Upper lobe of left lung (tissue), 6 donors: ENCODE data around the gene KIF25. TPM values are rescaled to one million over a fixed set of nuclear protein-coding genes. Genes with fewer than 3 reads are reported as not detected.

Source experiments
- ATAC-seq, 2 donors: fragments of 200-7000 bp; cut with Tn5 transposase; one replicate each; pipeline ENCODE4 v1.9.1; 2022; ENCODE audit warnings: mild to moderate bottlenecking in 2 of 2, moderate library complexity in 2 of 2; ENCODE audit not compliant: low FRiP score in 2 of 2
- DNase-seq, 2 donors: peaks; one replicate each; pipeline ENCODE4 v3.0.0-alpha.2; 2019 to 2020
- H3K27ac ChIP-seq, 4 donors: fragments of 200-600 bp; sonication (generic); one replicate each; pipeline ENCODE4 v1.5.1; 2016 to 2019
- H3K27me3 ChIP-seq, 4 donors: fragments of 200-600 bp; sonication (generic); one replicate each; pipeline ENCODE4 v1.5.1; 2017 to 2019
- H3K36me3 ChIP-seq, 4 donors: fragments of 200-600 bp; sonication (generic); one replicate each; pipeline ENCODE4 v1.5.1; 2016 to 2019
- H3K4me1 ChIP-seq, 4 donors: fragments of 200-600 bp; sonication (generic); one replicate each; pipeline ENCODE4 v1.5.1; 2018 to 2019
- H3K4me3 ChIP-seq, 4 donors: fragments of 200-600 bp; sonication (generic); one replicate each; pipeline ENCODE4 v1.5.1; 2017 to 2019; ENCODE audit warnings: mild to moderate bottlenecking in 2 of 4, moderate library complexity in 1 of 4
- H3K9me3 ChIP-seq, 4 donors: fragments of 200-600 bp; sonication (generic); one replicate each; pipeline ENCODE4 v1.5.1; 2018 to 2019
- EP300 ChIP-seq, 4 donors: sonication (generic); formaldehyde crosslinking; IDR thresholded peaks; one replicate each; pipeline ENCODE4 v1.5.1; 2017; ENCODE audit warnings: antibody characterized with exemption in 4 of 4, control low read depth in 2 of 4
- POLR2A ChIP-seq, 4 donors: fragments of 450-650 bp; IDR thresholded peaks; one replicate each; pipeline ENCODE4 v1.5.1; 2016 to 2017; ENCODE audit warnings: antibody characterized with exemption in 4 of 4, mild to moderate bottlenecking in 2 of 4
- POLR2AphosphoS5 ChIP-seq, 2 donors: sonication (generic); formaldehyde crosslinking; IDR thresholded peaks; one replicate each; pipeline ENCODE4 v1.5.1; 2017; ENCODE audit warnings: antibody characterized with exemption in 2 of 2
- WGBS, 2 donors: methylation state at CpG; one replicate each; pipeline ENCODE4 v1.1.5; 2017 to 2018; 5-methylcytosine and 5-hydroxymethylcytosine counted together
- total RNA-seq, 6 donors: library from RNA; depleted of rRNA in 4 of 6; stranded (reverse); fragments of >200 nt in 4 of 6; gene quantifications; one replicate each; pipeline versions ENCODE4 v1.1.0 to v1.2.1, GENCODE V29; 2016 to 2021
- TF ChIP-seq, protein P1 (sequence below), 6 experiments: fragments of 450-650 bp in 4 of 6; fragments of 200-600 bp in 2 of 6; sonication (generic) in 2 of 6; IDR thresholded peaks; one replicate each; pipeline ENCODE4 v1.5.1; 2016 to 2019; ENCODE audit warnings: antibody characterized with exemption in 6 of 6
- donor health status: DM: no; HTN: no; CAD: no; lungs with moderate emphysema.
- donor health status: DM: no; HTN: yes; CAD: no; lungs with severe emphysema.

Gene KIF25
- total RNA-seq, 6 donors from 2014 or later, result 0.17 to 0.54 (median 0.30) TPM; not detected in 3

DNA sequence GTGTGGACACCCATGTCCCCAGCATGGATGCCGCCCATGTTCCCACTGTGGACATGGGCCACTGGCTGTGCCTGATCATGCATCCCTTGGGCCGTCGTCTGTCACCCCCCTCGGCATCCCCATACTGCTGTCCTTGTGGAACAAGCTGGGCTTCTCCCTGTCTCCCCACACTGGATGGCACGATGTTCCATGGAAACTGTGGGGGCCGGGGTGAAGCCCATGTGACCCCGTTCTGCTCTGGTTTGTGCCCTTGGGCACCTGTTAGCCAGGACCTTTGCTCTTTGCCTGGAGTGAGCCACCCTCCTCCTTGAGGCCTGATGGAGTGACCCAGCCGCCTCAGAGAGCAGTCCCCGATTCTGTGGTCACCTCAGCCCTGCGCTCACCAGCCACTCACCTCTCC, 89.1 kb downstream of the KIF25 start:
- peaks cover 0 to 11% (median 1%) of the 10 kb centered on the region in 4 donors for H3K4me1 ChIP-seq
- no peaks in the 10 kb centered on the region for H3K27me3 ChIP-seq
- H3K9me3 ChIP-seq, result no peaks in the 10 kb centered on the region
- DNase-seq, result no peak
- H3K27ac ChIP-seq, result no peak overlapping the region
- no peak overlapping the region for H3K4me3 ChIP-seq
- H3K36me3 ChIP-seq, result no peaks in the 10 kb centered on the region
- no peak for ATAC-seq
- TF ChIP-seq POLR2A (IDR thresholded peaks at IDR 0.05) (no peak), EP300 (IDR thresholded peaks at IDR 0.05) (no peak), POLR2AphosphoS5 (IDR thresholded peaks at IDR 0.05) (no peak)
- TF ChIP-seq, protein P1, sequence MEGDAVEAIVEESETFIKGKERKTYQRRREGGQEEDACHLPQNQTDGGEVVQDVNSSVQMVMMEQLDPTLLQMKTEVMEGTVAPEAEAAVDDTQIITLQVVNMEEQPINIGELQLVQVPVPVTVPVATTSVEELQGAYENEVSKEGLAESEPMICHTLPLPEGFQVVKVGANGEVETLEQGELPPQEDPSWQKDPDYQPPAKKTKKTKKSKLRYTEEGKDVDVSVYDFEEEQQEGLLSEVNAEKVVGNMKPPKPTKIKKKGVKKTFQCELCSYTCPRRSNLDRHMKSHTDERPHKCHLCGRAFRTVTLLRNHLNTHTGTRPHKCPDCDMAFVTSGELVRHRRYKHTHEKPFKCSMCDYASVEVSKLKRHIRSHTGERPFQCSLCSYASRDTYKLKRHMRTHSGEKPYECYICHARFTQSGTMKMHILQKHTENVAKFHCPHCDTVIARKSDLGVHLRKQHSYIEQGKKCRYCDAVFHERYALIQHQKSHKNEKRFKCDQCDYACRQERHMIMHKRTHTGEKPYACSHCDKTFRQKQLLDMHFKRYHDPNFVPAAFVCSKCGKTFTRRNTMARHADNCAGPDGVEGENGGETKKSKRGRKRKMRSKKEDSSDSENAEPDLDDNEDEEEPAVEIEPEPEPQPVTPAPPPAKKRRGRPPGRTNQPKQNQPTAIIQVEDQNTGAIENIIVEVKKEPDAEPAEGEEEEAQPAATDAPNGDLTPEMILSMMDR (IDR thresholded peaks at IDR 0.05), result no peak
- WGBS, 2 donors, result 84 to 90% methylated on average over 5 to 9 of the region's 10 CpGs

DNA sequence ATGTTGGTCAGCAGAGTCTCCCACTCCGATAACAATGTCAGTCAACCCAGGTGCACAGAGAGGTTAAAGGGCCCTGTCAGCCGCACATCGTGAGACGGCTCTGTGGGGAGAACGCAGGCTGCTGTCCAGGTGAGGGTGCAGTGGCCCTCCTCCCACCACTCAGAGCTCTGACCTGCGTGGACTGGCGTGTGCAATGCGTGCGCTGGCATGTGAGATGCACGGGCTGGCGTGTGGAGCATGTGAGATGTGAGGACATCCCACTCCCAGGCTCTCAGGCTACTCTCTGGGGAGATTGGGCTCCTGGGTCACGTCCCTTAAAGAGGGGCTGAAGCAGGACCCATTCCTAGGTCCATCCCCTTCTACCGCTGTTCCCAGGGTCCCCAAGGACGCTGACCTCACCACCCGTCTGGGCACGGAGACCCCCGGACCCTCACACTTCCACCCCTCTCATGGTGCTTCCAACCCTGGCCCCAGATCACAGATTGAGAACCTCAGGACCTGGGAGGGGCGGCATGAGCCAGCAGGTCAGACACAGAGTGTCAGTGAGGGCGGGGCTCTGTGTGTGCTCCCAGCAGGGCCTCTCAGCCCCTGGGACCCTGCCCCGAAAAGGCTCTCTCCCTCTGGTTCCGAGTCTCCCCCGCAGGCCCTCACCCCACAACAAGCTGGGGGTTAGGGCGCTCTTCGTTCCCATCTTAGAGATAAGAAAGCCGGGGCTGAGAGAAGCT, 90.1 kb downstream of the KIF25 start:
- H3K27me3 ChIP-seq, result no peaks in the 10 kb centered on the region
- H3K9me3 ChIP-seq, result peaks cover 0 to 4% (median 3%) of the 10 kb centered on the region in 4 donors
- DNase-seq (peak in 1 of 2 donors; percentile 71), ATAC-seq (no peak)
- 88 to 90% methylated on average over 14 to 24 of the region's 25 CpGs for WGBS, 2 donors
- no peak overlapping the region for H3K4me3 ChIP-seq
- no peaks in the 10 kb centered on the region for H3K36me3 ChIP-seq
- no peak overlapping the region for H3K27ac ChIP-seq
- TF ChIP-seq, protein P1 (IDR thresholded peaks at IDR 0.05), result no peak
- no peak for TF ChIP-seq POLR2AphosphoS5 (IDR thresholded peaks at IDR 0.05)
- no peak for TF ChIP-seq EP300 (IDR thresholded peaks at IDR 0.05)
- no peak for TF ChIP-seq POLR2A (IDR thresholded peaks at IDR 0.05)
- H3K4me1 ChIP-seq, result peaks cover 0 to 11% (median 1%) of the 10 kb centered on the region in 4 donors

DNA sequence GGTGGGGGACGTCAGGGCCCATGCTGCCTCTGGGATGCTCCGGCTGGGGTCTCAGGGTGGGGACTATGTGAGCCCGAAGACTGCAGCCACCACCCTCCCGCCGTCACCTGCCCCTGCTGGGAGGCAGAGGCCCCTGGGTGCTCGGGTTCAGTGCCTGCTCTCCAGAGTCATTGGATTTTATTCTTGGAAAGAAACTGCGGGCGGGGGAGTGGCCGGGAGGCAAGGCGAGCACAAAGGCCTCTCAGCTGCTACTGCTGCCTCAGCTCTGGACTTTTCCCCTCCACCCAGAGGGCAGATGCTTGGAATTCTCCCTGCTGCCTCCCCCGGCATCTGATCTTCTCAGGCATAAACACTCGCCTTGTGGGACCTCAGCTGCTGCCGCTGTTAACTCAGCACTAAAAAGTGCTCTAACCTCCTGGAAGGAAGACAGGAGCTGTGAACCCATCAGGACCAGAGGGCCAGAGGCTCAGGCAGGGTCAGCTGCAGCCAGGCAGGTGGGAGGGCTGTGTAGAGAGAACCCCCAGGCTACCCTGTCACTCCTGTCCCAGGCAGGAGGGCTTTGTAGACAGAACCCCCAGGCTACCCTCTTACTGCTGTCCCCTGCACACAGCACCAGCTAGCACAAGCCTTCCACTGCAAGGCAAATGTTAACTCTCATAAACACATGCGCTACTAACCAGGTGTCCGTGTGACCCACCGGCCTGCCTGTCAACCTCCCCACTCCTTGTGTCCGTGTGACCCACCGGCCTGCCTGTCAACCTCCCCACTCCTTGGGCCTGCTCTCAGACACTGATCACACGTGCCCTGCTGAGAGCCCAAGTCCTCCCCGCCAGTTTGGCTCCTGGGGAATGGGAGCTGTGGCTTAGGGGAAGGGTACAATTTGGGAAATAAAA, 90.9 kb downstream of the KIF25 start:
- H3K27me3 ChIP-seq, result no peaks in the 10 kb centered on the region
- WGBS, 2 donors, result 65 to 69% methylated on average over 10 to 20 of the region's 20 CpGs
- ATAC-seq (peak in 1 of 2 donors; percentile 41), DNase-seq (peak in 1 of 2 donors; percentile 35)
- H3K27ac ChIP-seq, result no peak overlapping the region
- H3K36me3 ChIP-seq, result no peaks in the 10 kb centered on the region
- H3K4me3 ChIP-seq, result no peak overlapping the region
- TF ChIP-seq, protein P1 (IDR thresholded peaks at IDR 0.05), result no peak
- TF ChIP-seq POLR2A (IDR thresholded peaks at IDR 0.05) (no peak), EP300 (IDR thresholded peaks at IDR 0.05) (no peak), POLR2AphosphoS5 (IDR thresholded peaks at IDR 0.05) (no peak)
- peaks cover 0 to 5% (median 1%) of the 10 kb centered on the region in 4 donors for H3K4me1 ChIP-seq
- peaks cover 0 to 6% (median 4%) of the 10 kb centered on the region in 4 donors for H3K9me3 ChIP-seq

DNA sequence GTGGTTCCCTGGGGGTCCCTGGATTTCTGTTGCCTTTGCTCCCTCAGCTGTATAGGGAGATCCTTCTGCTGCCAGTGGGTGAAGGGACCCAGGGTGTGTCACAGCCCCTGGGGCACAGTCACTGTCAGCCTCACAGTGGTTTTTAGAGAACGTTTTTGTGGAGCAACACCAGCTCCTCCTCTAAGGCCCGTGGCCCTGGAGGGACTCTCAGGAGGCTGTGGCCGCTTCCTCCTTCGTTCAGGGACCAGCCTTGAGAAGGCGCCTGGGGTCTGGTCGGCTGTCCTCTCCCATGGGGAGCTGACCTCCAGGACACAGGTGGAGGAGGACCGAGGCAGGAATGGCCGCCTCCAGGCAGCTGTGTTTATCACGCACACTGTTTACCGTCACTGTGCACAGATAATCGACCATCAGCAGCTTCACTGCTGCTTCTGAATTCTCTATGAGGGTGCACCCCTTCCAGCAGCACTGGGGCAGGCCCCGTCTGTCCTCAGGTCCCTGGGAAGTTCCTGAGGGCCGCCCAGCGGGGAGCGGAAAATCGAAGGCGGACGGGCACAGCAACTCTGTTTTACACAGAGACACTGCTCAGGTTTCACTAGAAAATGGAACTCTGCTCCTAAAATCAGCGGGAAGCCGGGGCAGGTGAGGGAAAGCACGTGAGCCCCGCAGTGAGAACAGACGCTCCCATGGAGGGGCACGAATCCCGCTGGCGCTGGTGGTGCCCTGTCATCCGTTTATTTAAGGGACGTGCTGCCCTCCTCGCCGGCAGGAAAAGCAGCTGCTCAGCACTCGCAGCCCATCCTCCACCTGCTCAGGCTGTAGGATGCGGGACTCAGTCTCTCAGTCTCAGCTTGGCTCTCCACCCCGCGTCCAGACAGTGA, 92.0 kb downstream of the KIF25 start:
- no peak overlapping the region for H3K27ac ChIP-seq
- TF ChIP-seq POLR2A (IDR thresholded peaks at IDR 0.05) (no peak), EP300 (IDR thresholded peaks at IDR 0.05) (no peak), POLR2AphosphoS5 (IDR thresholded peaks at IDR 0.05) (no peak)
- TF ChIP-seq, protein P1 (IDR thresholded peaks at IDR 0.05), result no peak

More for the DNA sequence above, 92.0 kb downstream of the KIF25 start:
- peaks cover 0 to 5% (median 1%) of the 10 kb centered on the region in 4 donors for H3K4me1 ChIP-seq
- H3K27me3 ChIP-seq, result no peaks in the 10 kb centered on the region
- DNase-seq (peak in 1 of 2 donors; percentile 57), ATAC-seq (no peak)
- WGBS, 2 donors, result 80 to 85% methylated on average over 24 to 34 of the region's 34 CpGs
- no peaks in the 10 kb centered on the region for H3K36me3 ChIP-seq
- H3K9me3 ChIP-seq, result peaks cover 0 to 6% (median 4%) of the 10 kb centered on the region in 4 donors
- H3K4me3 ChIP-seq, result no peak overlapping the region
